AG09319 (cell line): Measurements from ENCODE around the gene SCAMP2.

Experiments used
- DNase-seq: peaks from one replicate; pipeline ENCODE4 v3.0.0-alpha.2; 2010; ENCODE audit warnings: low read depth; ENCODE audit errors: extremely low read depth
- TF ChIP-seq, protein P1 (sequence below): IDR thresholded peaks from 2 replicates; pipeline ENCODE4 v1.5.1; 2011; ENCODE audit warnings: low read depth, mild to moderate bottlenecking, inconsistent platforms, low read length, moderate library complexity

SCAMP2 gene

DNA sequence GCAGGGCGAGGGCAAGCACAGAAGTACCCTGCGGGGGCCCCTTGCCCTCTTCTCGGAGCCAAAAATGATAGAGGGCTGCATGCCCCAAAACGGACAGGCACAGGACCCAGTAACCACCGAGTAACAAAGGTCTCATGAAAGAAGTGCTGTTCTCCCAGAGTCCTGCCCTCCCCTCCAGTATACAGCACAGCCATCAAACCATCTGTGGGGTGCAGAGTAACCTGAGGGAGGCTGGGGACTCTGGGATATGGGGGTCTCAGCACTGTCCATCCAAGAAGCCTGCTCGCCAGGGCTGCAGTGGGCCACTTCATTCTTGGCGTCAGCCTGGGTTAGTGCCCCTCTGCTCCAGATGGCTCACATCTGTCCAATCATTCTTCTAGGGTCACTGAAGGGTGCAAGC, 36.3 kb downstream of the SCAMP2 start:
- TF ChIP-seq, protein P1, sequence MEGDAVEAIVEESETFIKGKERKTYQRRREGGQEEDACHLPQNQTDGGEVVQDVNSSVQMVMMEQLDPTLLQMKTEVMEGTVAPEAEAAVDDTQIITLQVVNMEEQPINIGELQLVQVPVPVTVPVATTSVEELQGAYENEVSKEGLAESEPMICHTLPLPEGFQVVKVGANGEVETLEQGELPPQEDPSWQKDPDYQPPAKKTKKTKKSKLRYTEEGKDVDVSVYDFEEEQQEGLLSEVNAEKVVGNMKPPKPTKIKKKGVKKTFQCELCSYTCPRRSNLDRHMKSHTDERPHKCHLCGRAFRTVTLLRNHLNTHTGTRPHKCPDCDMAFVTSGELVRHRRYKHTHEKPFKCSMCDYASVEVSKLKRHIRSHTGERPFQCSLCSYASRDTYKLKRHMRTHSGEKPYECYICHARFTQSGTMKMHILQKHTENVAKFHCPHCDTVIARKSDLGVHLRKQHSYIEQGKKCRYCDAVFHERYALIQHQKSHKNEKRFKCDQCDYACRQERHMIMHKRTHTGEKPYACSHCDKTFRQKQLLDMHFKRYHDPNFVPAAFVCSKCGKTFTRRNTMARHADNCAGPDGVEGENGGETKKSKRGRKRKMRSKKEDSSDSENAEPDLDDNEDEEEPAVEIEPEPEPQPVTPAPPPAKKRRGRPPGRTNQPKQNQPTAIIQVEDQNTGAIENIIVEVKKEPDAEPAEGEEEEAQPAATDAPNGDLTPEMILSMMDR = no peak
- no peak for DNase-seq

DNA sequence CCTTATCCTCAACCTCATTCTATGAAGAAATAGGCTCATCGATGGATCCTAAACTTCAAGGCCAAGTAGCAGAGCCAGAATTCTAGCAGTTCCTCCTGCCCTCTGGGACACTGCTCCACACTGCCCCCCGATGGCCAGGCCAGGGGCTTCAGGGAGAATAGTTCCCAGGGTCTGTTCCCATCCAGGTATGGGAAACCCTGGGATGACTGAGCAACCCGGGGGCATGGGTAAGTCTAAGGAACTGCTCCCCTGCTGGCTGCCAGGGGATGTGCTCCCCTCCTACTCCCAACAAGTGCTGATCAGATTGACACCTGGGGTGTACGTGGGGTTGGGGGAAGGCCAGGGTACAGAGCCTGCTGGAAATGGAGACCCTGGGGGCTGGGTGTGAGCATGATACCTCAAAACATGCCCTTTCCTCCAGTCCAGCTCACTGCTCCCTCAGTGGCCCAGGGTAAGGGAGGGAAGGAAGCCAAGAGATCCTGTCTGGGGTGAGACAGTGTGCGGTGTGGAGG, 37.8 kb downstream of the SCAMP2 start:
- TF ChIP-seq, protein P1 = peak; percentile 71
- no peak for DNase-seq

DNA sequence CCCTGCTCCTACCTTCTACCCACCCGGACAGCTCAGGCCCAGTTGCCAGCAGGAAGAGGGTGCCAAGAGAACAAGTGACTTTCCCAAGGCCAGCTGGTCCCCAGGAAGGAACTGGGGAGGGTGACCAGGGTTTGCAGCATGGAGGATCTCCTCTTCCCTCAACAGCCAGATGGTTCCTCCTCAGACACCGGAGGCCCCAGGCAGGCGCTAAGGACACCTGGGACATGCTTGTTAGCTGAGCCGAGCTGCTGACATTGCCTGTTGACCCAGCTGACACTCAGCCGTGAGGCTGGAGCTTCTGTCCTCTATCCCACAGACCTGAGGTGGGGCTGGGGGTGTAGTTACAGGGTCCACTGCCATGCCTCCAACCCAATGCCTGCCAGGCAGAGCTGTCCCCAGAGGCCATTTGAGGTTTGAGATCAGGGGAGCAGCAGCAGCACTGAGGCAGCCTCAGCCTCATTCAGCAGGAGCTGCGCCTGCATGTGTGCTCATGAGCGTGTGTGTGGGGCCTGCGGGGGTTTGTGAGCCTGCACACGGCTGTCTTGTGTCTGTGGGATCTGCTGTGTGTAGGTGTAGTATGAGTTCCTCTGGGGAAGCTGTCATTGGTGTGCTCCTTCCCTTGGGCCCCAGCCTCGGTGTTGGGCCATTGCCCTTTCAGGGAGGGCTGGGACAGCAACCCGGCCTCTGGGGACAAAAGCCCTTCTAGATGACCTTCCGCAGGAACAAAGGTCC, 39.6 kb downstream of the SCAMP2 start:
- TF ChIP-seq, protein P1 = no peak
- no peak for DNase-seq

DNA sequence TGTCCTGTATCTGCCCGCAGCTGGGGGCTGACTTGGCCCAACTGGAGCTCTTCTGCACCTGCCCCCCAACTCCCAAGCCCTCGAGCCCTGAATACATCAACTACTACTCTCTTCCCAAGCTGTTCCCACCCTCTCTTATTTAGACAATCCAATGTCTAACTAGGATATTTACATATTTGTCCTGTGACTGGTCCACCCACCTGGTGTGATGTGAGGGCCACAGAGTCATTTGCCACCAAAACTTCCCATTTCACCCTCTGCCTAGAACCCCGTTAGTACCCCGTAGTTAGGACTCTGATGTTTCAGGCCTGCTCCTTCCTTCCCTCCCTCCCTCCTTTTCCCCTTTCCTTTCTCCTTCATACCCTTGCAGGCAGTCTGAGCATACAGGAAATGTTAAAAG, 40.3 kb downstream of the SCAMP2 start:
- DNase-seq = no peak
- TF ChIP-seq, protein P1 = no peak

DNA sequence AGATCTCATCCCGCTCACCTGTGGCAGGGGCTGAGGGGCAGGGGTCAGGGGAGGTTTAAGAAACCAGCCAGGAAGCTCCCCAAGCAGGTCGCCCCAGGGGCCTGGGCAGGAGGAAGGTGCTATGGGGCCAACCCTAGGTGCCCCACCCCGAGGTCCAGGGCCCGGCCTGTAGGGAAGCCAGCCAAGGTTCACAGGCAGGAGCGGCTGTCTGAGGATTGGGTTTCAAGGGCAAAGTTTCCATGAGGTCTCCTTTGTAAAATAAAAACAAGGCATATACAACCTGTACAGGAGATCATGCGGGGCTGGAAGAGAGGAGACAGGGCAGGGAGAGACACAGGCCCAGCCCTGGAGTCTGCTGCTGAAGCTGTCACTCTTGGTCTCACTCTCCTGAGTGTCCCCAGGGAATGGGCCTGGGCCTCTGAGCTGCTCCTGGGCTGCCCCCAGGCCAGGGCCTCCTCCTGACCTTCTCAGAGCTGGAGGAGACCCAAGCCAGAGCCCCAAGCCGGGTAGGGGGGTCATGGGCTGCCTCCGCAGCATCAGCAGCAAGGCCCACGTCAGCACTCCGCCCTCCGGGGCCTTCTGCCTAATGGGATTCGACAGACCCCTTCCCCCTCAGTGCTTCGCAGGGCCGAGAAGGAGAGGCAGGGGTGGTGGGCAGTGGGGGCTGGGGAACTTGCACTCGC, 41.2 kb downstream of the SCAMP2 start:
- TF ChIP-seq, protein P1 = no peak
- no peak for DNase-seq

DNA sequence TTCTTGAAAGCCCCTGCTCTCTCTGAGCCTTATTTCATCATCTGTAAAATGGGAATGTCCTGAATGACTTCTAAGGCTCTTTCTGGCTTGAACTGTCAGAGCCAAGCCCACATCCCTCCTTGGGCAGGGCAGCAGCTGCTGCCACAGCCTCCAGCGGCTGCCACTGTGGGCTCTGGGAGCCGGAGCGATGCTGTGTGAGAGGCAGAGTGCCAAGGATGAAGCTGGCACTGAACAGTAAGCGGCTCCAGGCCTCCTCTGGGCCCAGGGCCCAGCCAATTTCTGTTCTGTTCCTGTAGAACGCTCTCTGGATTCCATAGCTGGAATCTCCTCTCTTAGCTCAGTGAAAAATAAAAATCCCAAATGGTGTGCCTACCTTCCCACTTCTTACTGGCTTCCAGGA, 42.3 kb downstream of the SCAMP2 start:
- DNase-seq = no peak
- TF ChIP-seq, protein P1 = no peak

DNA sequence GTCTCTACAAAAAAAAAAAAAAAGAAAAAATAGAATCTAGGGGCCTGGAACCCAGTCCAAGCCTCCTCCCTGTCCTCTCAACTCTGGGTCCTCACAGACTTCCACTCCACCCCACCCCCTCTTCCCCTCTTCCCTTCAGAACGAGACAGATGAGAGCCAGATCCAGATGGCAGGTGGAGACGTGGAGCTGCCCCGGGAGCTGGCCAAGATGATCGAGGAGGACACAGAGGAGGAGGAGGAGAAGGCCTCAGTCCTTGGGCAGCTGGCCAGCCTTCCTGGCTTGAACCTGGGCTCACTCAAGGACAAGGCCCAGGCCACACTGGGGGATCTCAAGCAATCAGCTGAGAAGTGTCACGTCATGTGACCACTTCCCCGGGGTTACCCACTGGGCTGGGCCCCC, 43.2 kb downstream of the SCAMP2 start:
- no peak for DNase-seq
- TF ChIP-seq, protein P1 = no peak
